Karpas-422 (cell line): Measurements from ENCODE around the gene ZPBP2. TPM values are rescaled to one million over a fixed set of nuclear protein-coding genes. Genes with fewer than 3 reads are reported as not detected.

Source experiments
- DNase-seq: peaks from one replicate; pipeline ENCODE4 v3.0.0-alpha.2; 2015
- H2AFZ ChIP-seq: fragments of 200-600 bp; sonication (generic); 2 replicates; pipeline ENCODE4 v1.6.1; 2014; ENCODE audit warnings: antibody characterized with exemption, low read length, mixed read lengths
- H3K27ac ChIP-seq: fragments of 200-600 bp; sonication (generic); 2 replicates; pipeline ENCODE4 v1.5.1; 2014; ENCODE audit warnings: mild to moderate bottlenecking, low read length, moderate library complexity
- H3K27me3 ChIP-seq: fragments of 200-600 bp; sonication (generic); 2 replicates; pipeline ENCODE4 v1.6.1; 2014; ENCODE audit warnings: low read length, mixed read lengths
- H3K36me3 ChIP-seq: fragments of 200-600 bp; sonication (generic); 2 replicates; pipeline ENCODE4 v1.6.1; 2014; ENCODE audit warnings: low read length, mixed read lengths; ENCODE audit not compliant: insufficient read depth
- H3K4me1 ChIP-seq: fragments of 200-600 bp; sonication (generic); 2 replicates; pipeline ENCODE4 v1.6.1; 2014; ENCODE audit warnings: mild to moderate bottlenecking, low read length, mixed read lengths
- H3K4me2 ChIP-seq: fragments of 200-600 bp; sonication (generic); 2 replicates; pipeline ENCODE4 v1.6.1; 2014; ENCODE audit warnings: low read length, low read depth, mild to moderate bottlenecking; ENCODE audit not compliant: poor library complexity, severe bottlenecking
- H3K4me3 ChIP-seq: fragments of 200-600 bp; sonication (generic); 2 replicates; pipeline ENCODE4 v1.5.1; 2014; ENCODE audit warnings: mild to moderate bottlenecking, antibody characterized with exemption, low read length, mixed read lengths
- H3K79me2 ChIP-seq: fragments of 200-600 bp; sonication (generic); 2 replicates; pipeline ENCODE4 v1.6.1; 2014; ENCODE audit warnings: mild to moderate bottlenecking, low read length, mixed read lengths
- H3K9ac ChIP-seq: fragments of 200-600 bp; sonication (generic); 2 replicates; pipeline ENCODE4 v1.6.0; 2014; ENCODE audit warnings: low read length
- H3K9me2 ChIP-seq: fragments of 200-600 bp; sonication (generic), shearing (Covaris generic); replicated peaks from 2 replicates; pipeline ENCODE4 v1.6.0; 2014; ENCODE audit warnings: mild to moderate bottlenecking, low read length, moderate library complexity; ENCODE audit not compliant: insufficient read depth
- H3K9me3 ChIP-seq: fragments of 300-700, 200-600 bp; sonication (generic); 2 replicates; pipeline ENCODE4 v1.6.1; 2014; ENCODE audit warnings: low read length, mixed read lengths
- H4K20me1 ChIP-seq: fragments of 200-600 bp; sonication (generic); 2 replicates; pipeline ENCODE4 v1.6.1; 2014; ENCODE audit warnings: mild to moderate bottlenecking, antibody characterized with exemption, low read length, low read depth; ENCODE audit not compliant: insufficient read depth
- total RNA-seq: library from RNA; depleted of rRNA; stranded (reverse); fragments of >200 nt; shearing (Covaris generic); gene quantifications from 2 replicates; pipeline ENCODE4 v1.2.3, GENCODE V29; 2014; ENCODE audit warnings: low replicate concordance

ZPBP2 gene
- total RNA-seq, 1 experiment from 2014 or later = 10.4 TPM

DNA sequence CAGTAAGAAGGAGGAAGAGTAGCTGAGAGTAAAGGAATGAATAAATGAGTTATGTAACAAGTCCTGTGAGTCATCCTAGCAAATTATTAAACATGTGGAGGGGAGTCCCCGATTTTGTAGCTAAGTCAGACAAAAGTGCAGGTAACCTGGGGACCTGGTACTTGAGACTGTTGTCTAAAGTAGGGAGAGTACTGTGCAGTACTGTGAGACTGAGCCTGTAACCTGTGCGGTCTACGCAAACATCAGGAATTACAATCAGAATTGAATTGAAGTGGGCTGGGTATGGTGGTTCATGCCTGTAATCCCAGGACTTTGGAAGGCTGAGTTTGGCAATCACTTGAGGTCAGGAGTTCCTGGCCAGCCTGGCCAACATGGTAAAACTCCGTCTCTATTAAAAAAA, 39.6 kb upstream of the ZPBP2 start:
- no peak overlapping the region for H3K27ac ChIP-seq
- peaks cover 30% of the 10 kb centered on the region for H3K9me3 ChIP-seq
- no peaks in the 10 kb centered on the region for H3K9me2 ChIP-seq
- no peaks in the 10 kb centered on the region for H3K27me3 ChIP-seq
- H3K9ac ChIP-seq = no peak overlapping the region
- no peaks in the 10 kb centered on the region for H3K4me1 ChIP-seq
- peaks cover 51% of the 10 kb centered on the region for H3K79me2 ChIP-seq
- H3K4me2 ChIP-seq = no peak overlapping the region
- peaks cover 96% of the 10 kb centered on the region for H3K36me3 ChIP-seq
- no peaks in the 10 kb centered on the region for H4K20me1 ChIP-seq
- no peak for DNase-seq
- H2AFZ ChIP-seq = no peak overlapping the region
- no peak overlapping the region for H3K4me3 ChIP-seq

DNA sequence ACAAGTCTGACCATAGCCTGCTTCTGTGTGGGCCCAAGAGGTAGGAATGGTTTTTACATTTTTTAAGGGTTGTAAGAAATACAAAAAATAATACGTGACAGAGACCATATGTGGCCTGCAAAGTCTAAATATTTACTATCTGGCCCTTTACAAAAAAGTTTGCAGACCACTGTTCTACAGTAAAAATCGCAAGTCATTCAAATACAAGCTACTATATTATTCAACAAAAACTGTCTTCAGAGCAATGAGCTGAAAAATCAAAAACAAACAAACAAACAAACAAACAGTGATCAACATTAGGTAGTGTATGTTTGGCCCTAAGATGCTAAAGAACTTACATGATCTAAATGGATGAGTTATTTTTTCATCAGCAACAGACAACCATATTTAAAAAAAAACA, 36.4 kb upstream of the ZPBP2 start:
- Histone ChIP-seq H3K36me3 (peaks cover 86% of the 10 kb centered on the region), H3K9me2 (no peaks in the 10 kb centered on the region), H4K20me1 (no peaks in the 10 kb centered on the region), H3K9ac (no peak overlapping the region), H2AFZ (no peak overlapping the region), H3K4me1 (no peaks in the 10 kb centered on the region), H3K4me2 (no peak overlapping the region), H3K27me3 (no peaks in the 10 kb centered on the region), H3K27ac (no peak overlapping the region), H3K9me3 (peaks cover 2% of the 10 kb centered on the region), H3K4me3 (no peak overlapping the region), H3K79me2 (peaks cover 77% of the 10 kb centered on the region)
- DNase-seq = no peak

DNA sequence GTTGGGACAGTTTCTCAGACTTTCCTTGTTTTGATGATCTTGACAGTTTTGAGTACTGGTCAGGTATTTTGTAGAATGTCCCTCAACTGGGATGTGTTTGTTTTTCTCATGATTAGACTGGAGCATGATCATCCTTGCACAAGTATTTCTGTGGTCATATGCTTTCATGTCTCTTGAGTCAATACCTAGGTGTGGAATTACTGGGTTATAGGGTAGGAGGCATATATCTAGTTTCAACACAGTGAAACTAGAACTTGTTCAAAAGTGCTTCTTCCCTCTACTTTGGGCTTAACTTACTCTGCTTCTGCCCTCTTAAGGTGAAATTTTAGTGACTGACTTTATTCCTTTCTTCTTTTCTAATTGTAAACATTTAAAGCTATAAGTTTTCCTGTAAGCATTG, 34.0 kb upstream of the ZPBP2 start:
- H3K4me1 ChIP-seq = no peaks in the 10 kb centered on the region
- peaks cover 9% of the 10 kb centered on the region; the same call in 1 of the 2 replicates for H3K9me3 ChIP-seq
- H4K20me1 ChIP-seq = no peaks in the 10 kb centered on the region
- no peak overlapping the region for H3K27ac ChIP-seq
- H3K9ac ChIP-seq = no peak overlapping the region
- H3K79me2 ChIP-seq = peaks cover 81% of the 10 kb centered on the region
- no peak overlapping the region for H2AFZ ChIP-seq
- H3K4me2 ChIP-seq = no peak overlapping the region
- no peak for DNase-seq
- H3K27me3 ChIP-seq = no peaks in the 10 kb centered on the region
- no peaks in the 10 kb centered on the region for H3K9me2 ChIP-seq
- H3K4me3 ChIP-seq = no peak overlapping the region
- H3K36me3 ChIP-seq = peaks cover 77% of the 10 kb centered on the region

DNA sequence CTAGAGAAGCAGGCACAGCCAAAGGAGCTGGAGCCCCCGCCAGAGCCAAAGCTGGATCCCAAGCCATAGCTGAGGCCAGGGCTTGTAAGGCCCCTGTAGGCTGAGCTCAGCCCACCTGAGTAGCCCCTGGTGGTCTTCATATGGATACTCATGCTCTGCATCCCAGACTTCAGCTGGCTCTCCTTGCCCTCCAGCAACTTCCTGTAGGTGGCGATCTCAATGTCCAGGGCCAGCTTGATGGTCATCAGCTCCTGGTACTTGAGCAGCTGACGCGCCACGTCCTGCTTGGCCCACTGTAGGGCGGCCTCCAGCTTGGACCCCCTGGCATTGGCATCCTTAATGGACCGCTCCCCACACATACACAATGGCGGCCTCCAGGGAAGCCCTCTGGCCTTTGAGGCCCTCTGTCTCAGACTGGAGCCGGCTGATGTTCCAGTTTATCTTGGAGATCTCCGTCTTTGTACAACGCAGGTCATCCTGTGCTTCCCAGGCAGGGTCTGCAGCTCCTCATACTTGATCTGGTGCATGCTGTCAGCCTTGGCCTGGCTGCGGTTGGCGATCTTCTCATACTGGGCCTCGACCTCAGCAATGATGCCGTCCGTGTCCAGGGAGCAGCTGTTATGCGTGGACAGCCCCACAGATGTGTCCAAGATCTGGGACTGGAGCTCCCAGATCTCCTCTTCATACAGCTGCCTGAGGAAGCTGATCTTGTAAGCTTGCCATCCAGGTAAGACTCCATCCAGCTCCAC, 32.8 kb upstream of the ZPBP2 start:
- peak; percentile 41 for DNase-seq
- Histone ChIP-seq H3K27ac (no peak overlapping the region), H2AFZ (no peak overlapping the region), H3K9me3 (peaks cover 20% of the 10 kb centered on the region), H3K4me3 (no peak overlapping the region), H3K27me3 (no peaks in the 10 kb centered on the region), H3K4me2 (no peak overlapping the region), H3K79me2 (peaks cover 86% of the 10 kb centered on the region), H3K9me2 (no peaks in the 10 kb centered on the region), H4K20me1 (no peaks in the 10 kb centered on the region), H3K4me1 (no peaks in the 10 kb centered on the region), H3K9ac (no peak overlapping the region), H3K36me3 (peaks cover 78% of the 10 kb centered on the region)

DNA sequence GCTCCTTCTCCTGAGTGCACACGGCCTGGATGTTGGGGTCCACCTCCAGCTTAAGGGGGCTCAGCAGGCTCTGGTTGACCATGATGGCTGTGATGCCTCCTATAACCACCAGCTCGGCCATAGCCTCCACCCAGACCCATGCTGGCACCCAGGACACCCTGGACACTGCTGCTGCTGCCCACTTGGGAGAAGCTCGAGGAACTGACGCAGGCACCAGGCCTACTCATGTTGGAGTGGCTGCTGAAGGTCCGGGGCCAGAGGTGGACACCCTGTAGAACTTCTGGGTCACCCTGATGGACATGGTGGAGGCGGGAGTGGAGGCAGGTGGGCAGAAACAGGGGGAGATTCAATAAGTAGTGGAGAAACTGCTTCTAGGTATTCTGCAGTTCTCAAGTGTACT, 31.9 kb upstream of the ZPBP2 start:
- Histone ChIP-seq H3K36me3 (peaks cover 78% of the 10 kb centered on the region), H3K27ac (no peak overlapping the region), H3K9ac (no peak overlapping the region), H2AFZ (no peak overlapping the region), H4K20me1 (no peaks in the 10 kb centered on the region), H3K79me2 (peaks cover 89% of the 10 kb centered on the region), H3K4me1 (no peaks in the 10 kb centered on the region), H3K4me2 (no peak overlapping the region), H3K9me2 (no peaks in the 10 kb centered on the region), H3K27me3 (no peaks in the 10 kb centered on the region), H3K4me3 (no peak overlapping the region), H3K9me3 (peaks cover 26% of the 10 kb centered on the region)
- DNase-seq = no peak

DNA sequence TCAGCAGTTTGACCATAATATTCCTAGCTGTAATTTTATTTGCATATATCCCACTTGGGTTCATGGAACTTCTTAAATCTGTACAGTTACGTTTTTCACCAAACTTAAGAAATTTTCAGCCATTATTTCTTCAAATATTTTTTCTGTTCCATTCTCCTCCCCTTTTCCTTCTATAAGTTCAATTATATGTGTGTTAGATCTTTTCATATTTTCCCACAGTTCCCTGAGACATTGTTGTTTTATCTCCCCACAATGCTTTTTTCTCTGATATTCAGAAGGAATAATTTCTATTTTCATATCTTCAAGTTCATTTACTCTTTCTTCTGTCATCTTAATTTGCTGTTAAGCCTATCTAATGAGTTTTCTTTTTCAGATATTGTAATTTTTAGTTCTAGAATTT, 29.9 kb upstream of the ZPBP2 start:
- DNase-seq = peak; percentile 44
- peaks cover 93% of the 10 kb centered on the region for H3K79me2 ChIP-seq
- H2AFZ ChIP-seq = no peak overlapping the region
- H3K27ac ChIP-seq = no peak overlapping the region
- no peak overlapping the region for H3K9ac ChIP-seq
- H3K9me2 ChIP-seq = no peaks in the 10 kb centered on the region
- no peak overlapping the region for H3K4me3 ChIP-seq
- peaks cover 32% of the 10 kb centered on the region for H3K9me3 ChIP-seq
- H3K4me1 ChIP-seq = no peaks in the 10 kb centered on the region
- H4K20me1 ChIP-seq = no peaks in the 10 kb centered on the region
- no peaks in the 10 kb centered on the region for H3K27me3 ChIP-seq
- H3K36me3 ChIP-seq = peaks cover 79% of the 10 kb centered on the region
- H3K4me2 ChIP-seq = no peak overlapping the region

DNA sequence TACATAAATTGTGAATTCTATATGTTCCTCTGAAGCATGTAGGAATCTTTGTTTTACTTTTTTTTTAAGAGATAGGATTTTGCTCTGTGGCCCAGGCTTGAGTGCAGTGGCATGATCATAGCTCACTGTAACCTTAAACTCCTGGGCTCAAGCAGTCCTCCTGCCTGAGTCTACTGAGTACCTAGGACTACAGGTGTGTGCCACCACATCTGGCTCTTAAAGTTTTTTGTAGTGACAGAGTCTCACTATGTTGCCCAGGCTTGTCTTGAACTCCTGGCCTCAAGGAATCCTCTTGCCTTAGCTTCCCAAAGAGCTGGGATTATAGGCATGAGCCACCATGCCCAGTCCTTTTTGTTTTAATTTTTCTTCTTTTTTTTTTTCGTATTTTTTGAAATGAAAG, 29.2 kb upstream of the ZPBP2 start:
- H3K9ac ChIP-seq = no peak overlapping the region
- H3K27me3 ChIP-seq = no peaks in the 10 kb centered on the region
- H3K36me3 ChIP-seq = peaks cover 82% of the 10 kb centered on the region
- H3K27ac ChIP-seq = no peak overlapping the region
- H2AFZ ChIP-seq = no peak overlapping the region
- DNase-seq = no peak
- H3K9me3 ChIP-seq = peaks cover 32% of the 10 kb centered on the region
- no peaks in the 10 kb centered on the region for H3K9me2 ChIP-seq
- peaks cover 95% of the 10 kb centered on the region for H3K79me2 ChIP-seq
- no peak overlapping the region for H3K4me2 ChIP-seq
- no peaks in the 10 kb centered on the region for H4K20me1 ChIP-seq
- H3K4me1 ChIP-seq = no peaks in the 10 kb centered on the region
- H3K4me3 ChIP-seq = no peak overlapping the region

DNA sequence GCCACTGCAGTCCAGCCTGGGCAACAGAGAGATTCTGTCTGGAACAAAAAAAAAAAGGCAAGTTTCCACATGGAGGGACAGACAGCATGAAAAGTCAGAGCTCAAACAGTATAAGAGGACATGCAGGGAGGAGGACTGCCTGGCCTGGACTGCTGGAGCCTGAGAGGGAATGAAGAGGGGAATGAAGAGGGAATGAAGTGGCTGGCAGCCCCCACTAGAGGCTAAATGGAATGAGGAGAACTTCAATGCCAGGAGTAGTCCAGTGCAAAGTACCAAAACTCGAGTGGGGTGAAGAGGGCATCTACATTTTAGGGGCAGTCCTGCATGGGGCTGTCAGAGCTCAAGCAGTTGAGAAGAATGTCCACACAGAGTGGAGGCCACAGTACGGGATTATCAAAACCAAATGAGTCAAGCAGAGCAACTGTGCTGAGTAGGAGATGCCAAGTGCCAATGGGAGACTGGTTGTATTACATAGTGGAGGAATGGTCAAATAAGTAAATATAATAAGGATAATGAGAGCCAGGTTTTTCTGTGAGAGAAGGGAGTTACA, 26.8 kb upstream of the ZPBP2 start:
- DNase-seq = no peak
- H3K4me3 ChIP-seq = no peak overlapping the region
- H3K79me2 ChIP-seq = peaks cover 95% of the 10 kb centered on the region
- H3K9me3 ChIP-seq = peaks cover 32% of the 10 kb centered on the region
- no peaks in the 10 kb centered on the region for H3K4me1 ChIP-seq
- H3K27me3 ChIP-seq = no peaks in the 10 kb centered on the region
- no peak overlapping the region for H2AFZ ChIP-seq
- peaks cover 84% of the 10 kb centered on the region for H3K36me3 ChIP-seq
- no peaks in the 10 kb centered on the region for H3K9me2 ChIP-seq
- H3K27ac ChIP-seq = no peak overlapping the region
- no peaks in the 10 kb centered on the region for H4K20me1 ChIP-seq
- H3K4me2 ChIP-seq = no peak overlapping the region
- H3K9ac ChIP-seq = no peak overlapping the region
